ENCODE measurements around the gene KIAA0232.

- TF ChIP-seq CTCF (IDR thresholded peaks at IDR 0.05) (no peak), EP300 (IDR thresholded peaks at IDR 0.05) (no peak), POLR2A (IDR thresholded peaks at IDR 0.05; ENCODE audit: low read depth) (no peak), POLR2AphosphoS5 (IDR thresholded peaks at IDR 0.05) (no peak)
These were observed 49.0 kb upstream of the KIAA0232 start for GRCh38 chr4:6733358-6734164.

All from esophagus muscularis mucosa (tissue), 4 donors.